Erythroblast (primary cell): Measurements from ENCODE around the gene PAFAH1B1.
"Not testable (repeated sequence)": the region's sequence is repeated elsewhere in the genome, so short reads cannot be mapped to it uniquely, and the experiment has no call there.

Experiments used
- DNase-seq, 2 experiments: peaks; one replicate each; lab custom pipeline; 2025; lab: John Stamatoyannopoulos, UW
- GATA1 ChIP-seq: IDR thresholded peaks from 2 replicates; pipeline ENCODE4 v1.6.1; 2011; ENCODE audit warnings: low read depth, mild to moderate bottlenecking, control low read depth, low read length, moderate library complexity
- POLR2A ChIP-seq: IDR thresholded peaks from 2 replicates; pipeline ENCODE4 v1.6.1; 2011; ENCODE audit warnings: mild to moderate bottlenecking, low read length

The PAFAH1B1 gene

GRCh38 chr17:2694381-2695242 lies 101.2 kb downstream of the PAFAH1B1 start:
- TF ChIP-seq GATA1: no peak
- no peak for TF ChIP-seq POLR2A
- DNase-seq: no peak

GRCh38 chr17:2695243-2695960 lies 101.9 kb downstream of the PAFAH1B1 start:
- no peak for DNase-seq

GRCh38 chr17:2695961-2696760 lies 102.7 kb downstream of the PAFAH1B1 start:
- TF ChIP-seq GATA1 (no peak), POLR2A (no peak)
- no peak for DNase-seq

More at GRCh38 chr17:2695243-2695960, 101.9 kb downstream of the PAFAH1B1 start:
- TF ChIP-seq POLR2A (no peak), GATA1 (no peak)

- DNase-seq: no peak
- TF ChIP-seq GATA1 (no peak), POLR2A (no peak)
Observed at GRCh38 chr17:2697611-2698162, 104.2 kb downstream of the PAFAH1B1 start.

- DNase-seq: not testable (repeated sequence)
Observed at GRCh38 chr17:2699216-2699805, 105.9 kb downstream of the PAFAH1B1 start.

GRCh38 chr17:2700030-2700490 lies 106.6 kb downstream of the PAFAH1B1 start:
- no peak for DNase-seq
- TF ChIP-seq GATA1 (no peak), POLR2A (no peak)

- DNase-seq: no peak
- TF ChIP-seq GATA1 (no peak), POLR2A (no peak)
Observed at GRCh38 chr17:2700491-2701141, 107.2 kb downstream of the PAFAH1B1 start.

- TF ChIP-seq GATA1 (no peak), POLR2A (no peak)
Observed at GRCh38 chr17:2701161-2701995, 107.9 kb downstream of the PAFAH1B1 start.

GRCh38 chr17:2701996-2702741 lies 108.7 kb downstream of the PAFAH1B1 start:
- TF ChIP-seq POLR2A (no peak), GATA1 (no peak)
- no peak for DNase-seq

More at GRCh38 chr17:2701161-2701995, 107.9 kb downstream of the PAFAH1B1 start:
- DNase-seq: no peak

- TF ChIP-seq POLR2A (no peak), GATA1 (no peak)
- DNase-seq: no peak
Observed at GRCh38 chr17:2703181-2703580, 109.7 kb downstream of the PAFAH1B1 start.

GRCh38 chr17:2703606-2704005 lies 110.2 kb downstream of the PAFAH1B1 start:
- TF ChIP-seq POLR2A: no peak
- no peak for TF ChIP-seq GATA1
- no peak for DNase-seq
